ENCODE data around the gene RPTOR.
"Not testable (repeated sequence)": the region's sequence is repeated elsewhere in the genome, so short reads cannot be mapped to it uniquely, and the experiment has no call there.

Gene RPTOR

DNA sequence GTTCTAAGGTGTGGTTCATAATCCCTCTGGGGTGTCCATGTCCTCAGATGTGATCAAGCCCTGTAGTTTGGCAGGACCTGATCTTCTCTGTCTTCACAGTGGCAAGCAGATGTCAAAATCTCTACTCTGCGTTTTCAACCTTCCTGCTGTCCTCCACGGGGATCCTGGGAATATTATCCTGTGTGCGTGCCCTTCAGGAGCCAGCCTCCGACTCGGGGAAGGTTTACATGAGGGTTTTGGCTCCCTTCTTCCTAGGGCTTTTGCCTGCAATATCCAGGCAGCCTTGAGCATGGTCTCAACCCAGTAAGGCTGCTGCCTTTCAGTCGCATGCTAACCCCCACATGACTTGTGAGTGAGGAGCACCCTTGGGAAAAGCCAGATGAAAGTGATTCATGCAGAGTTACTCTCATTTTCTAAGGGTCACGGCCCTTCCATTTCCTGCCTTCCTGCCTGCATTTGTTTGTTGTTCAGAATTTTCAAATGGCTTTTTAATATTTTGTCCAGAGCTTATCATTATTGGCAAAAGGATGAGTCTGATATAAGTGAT lies 244.8 kb downstream of the RPTOR start:
- no peak for DNase-seq

DNA sequence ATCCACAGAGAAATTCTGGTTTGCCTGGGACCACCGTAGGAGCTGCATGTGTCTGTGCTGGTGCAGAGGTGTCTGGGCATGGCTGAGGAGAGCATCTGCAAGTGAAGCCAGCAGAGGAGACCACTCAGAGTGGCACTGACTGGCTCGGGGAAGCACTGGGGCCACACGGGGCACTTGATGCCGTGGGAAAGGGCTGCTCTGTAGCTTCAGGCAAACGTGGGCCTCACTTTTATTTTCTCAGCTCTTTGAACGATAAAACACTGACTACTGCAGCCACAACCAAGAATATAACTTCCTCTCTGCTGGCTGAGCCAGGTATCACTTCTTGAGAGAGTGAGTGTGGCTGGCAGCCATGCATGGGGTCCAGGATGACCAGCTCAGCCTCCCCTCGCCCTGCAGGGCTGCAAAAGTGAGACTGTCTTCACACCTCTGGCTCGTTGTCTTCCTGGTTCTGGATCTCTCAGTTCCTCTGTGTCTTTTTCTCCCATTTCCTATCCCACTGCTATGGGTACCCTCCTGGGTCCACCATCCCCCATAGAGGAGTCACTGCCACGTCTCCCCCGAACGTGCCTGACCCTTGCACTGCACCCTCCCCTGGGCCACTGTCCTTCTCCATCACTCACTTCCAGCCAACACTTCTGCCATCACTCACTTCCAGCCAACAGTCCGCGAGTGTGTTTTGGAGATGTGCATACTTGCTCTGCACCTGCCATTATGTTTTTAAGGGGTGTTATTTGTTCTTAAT lies 245.6 kb downstream of the RPTOR start:
- DNase-seq: no peak

DNA sequence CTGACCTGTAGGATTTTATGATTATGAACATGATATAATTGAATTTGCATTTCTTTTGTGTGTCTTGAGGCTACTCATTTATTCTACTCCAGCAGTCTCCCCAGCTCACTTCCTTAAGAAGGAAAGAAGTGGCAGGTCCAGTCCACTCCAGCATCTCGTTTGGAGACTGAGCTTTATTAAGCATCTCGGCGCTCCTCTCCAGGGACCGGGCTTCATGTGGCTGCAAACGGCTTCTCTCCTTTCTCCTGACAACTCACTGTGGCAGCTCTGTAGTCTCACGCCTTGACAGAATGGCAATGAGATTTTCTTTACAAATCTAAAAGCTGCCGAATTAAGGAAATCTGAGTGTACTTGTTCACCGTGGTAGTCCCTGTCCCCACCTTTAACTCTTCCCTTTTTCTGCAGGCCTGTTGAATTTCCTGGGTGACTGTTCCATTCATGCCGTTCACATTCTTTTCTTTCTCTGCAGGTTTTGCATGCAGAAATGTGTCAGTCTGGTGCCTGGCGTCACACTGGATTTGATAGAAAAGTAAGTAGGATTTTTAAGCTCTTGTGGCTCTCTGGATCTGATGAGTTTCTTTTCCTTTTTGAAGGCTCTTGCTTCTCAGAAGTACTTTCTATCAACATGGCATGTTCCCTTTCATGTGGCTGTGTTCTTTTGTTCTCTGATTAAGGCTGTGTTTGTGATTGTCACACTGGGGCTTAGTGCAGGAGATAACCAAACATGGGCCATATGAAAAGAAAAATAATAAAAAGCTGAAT lies 246.5 kb downstream of the RPTOR start:
- DNase-seq: peak in 2 of 14 donors; percentile 18 to 37

DNA sequence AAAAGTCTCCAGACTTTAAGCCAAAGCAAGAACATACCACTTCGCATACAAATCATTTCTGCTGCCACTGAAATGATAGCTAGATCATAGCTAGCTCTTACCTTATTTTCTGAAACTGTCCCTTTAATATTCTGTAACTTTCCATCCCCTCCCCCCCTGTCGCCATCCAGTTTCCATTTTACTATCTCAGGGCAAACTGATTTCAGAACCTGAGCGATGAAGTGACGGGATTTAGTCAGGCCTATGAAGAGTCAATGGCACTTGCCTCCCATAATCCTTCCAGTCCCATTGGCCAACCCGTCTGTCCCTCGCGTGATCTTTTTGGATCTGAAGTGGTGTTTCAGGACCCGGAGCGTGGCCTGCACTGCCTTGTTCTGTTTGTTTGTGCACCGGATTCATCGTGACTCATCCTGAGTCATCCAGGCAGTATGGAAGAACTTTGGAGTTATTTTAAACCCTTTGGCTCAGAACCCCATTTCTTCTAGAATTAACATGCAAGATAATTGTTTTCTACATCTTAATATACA lies 247.2 kb downstream of the RPTOR start:
- DNase-seq: peak in 3 of 14 donors; percentile 21 to 79 (median 71)

DNA sequence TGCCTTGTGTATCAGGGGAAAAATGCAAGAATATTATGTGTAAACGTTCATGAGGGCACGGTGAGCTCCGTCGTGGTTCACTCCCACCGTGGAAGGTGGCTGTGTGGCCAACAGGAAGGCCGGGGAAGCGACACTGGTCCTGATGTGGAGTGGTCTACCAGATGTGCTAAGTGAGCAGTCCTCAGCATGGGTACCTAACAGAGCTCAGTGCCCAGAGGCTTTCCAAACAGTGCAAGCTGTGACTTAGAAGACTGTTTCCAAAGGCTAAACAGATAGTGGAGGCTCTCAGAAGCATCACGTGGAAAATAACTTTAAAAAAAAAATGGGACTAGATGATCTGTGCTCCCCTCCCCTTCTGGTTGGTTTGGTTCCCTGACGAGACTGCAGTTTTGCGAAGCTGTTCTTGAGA lies 247.7 kb downstream of the RPTOR start:
- DNase-seq: no peak

DNA sequence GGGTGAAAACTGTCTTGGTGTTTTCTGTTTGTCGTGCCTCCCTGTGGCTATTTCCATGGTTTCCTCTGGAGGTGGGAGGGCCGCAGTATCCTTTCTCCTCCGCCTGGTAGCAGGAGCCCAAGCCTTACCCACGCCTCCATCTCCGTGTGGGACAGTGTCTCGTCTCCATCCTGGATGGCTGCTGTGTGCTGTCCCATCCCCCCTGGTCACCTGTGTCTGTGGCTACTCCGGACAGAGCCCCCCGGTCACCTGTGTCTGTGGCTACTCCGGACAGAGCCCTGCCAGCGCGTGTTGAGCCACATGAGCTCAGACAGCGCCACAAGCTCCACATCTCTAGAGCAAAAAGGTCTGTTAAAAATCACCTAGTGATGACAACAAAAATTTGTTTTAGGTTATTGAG lies 248.8 kb downstream of the RPTOR start:
- DNase-seq: no peak

DNA sequence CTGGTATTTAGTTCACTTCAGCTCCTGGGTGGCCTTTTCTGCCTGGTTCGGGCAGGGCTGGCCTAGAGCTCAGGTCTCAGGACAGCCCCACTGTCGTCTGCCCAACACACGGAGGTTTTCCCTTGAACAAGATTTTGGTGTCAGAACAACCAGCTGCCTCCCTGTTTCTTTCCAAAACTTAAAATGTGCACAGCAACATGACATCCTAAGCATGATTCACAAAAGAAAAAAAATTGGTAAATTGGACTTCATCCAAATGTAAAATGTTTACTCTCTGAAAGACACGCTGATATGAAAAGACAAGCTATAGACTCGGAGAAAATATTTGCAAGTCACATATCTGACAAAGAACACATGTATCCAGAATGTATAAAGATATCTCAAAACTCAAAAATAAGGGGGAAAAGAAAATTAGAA lies 249.2 kb downstream of the RPTOR start:
- DNase-seq: no peak

DNA sequence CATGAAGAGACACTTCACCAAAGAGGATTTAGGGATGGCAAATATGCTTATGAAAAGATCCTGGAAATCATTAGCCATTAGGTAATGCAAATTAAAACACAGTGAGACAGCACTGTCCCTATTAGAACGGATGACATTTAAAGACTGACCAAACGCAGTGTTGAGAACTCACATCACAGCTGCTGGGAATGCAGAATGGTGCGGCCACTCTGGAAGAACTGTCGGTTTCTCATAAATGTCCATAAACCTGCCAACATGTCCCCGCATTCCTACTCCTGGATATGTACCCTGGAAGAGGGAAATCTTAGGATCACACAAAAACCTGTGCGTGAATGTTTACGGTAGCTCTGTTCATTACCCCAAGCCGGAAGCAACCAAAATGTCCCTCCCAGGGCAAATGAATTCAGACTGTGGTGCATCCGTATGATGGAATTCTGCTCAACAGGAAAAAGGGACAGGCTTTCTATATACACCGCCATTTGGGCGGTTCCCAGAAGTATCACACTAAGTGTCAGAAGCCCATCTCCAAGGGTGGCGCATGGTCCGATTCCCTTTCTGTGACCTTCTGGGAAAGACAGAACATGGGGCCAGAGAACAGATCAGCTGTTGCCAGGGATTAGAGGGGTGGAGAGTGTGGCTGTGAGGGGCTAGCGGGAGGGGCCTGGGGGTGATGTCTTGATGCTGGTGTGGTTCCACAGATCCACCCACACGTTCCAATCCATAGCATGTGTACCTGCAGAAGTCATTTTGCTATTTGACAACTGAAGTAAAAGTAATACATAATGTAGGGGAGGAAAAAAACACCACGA lies 249.8 kb downstream of the RPTOR start:
- no peak for DNase-seq

DNA sequence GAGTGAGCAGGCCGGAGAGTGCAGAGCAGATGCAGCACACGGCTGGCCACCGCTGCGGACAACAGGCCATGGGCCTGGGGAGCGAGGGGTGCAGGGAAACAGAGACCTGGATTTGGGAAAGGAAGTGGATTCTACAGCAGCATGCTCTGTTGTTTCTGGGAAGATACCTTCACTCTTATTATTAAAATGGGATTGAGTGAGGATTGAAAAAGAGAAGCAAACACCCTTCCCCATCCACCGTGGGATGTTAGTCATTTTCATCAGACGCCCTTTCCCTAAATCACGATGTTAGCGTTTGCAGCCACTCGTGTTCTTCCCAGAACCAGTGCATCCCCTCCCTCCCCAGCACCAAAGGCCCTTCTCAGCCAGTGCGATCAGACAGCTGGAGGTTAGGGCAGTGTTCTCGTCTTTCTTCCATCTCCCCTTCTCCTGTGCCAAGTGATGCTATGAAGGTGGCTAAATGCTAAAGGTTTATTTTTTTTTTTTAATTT lies 250.5 kb downstream of the RPTOR start:
- DNase-seq: no peak

DNA sequence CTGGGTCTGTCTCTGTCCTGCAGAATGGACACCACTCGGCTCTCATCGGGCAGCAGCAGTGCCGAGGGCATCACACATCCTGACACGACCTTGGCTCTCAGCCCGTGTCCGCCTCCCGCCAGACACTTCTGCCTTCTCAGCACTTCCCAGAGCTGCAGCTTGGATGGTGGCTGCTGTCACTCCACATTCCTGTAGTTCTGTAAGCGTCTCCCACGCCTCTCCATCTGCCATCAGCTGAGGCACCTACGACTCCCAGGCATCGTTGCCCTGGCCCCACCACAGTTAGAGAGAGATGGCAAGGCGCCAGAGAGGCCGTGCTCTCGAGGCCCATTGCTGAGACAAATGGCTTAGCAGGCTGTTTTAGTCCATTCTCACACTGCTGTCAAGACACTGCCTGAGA lies 251.1 kb downstream of the RPTOR start:
- DNase-seq: peak in 11 of 14 donors; percentile 17 to 76 (median 41)

DNA sequence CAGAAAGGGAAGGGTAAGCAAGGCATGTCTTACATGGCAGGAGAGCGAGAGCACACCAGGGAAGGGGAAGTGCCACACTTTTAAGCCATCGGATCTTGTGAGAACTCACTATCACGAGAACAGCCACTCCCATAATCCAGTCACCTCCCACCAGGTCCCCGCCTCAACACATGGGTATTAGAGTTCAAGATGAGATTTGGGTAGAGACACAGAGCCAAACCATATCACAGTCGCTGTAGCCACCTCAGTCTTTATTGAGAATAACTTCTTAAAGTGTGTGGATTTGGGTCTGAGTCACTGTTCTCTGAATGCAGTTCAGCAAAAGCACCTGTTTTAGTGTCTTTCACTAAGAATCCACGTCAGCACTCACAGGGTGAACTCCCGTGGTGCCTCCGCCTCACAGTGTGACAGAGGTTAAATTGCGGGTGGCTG lies 251.8 kb downstream of the RPTOR start:
- no peak for DNase-seq

DNA sequence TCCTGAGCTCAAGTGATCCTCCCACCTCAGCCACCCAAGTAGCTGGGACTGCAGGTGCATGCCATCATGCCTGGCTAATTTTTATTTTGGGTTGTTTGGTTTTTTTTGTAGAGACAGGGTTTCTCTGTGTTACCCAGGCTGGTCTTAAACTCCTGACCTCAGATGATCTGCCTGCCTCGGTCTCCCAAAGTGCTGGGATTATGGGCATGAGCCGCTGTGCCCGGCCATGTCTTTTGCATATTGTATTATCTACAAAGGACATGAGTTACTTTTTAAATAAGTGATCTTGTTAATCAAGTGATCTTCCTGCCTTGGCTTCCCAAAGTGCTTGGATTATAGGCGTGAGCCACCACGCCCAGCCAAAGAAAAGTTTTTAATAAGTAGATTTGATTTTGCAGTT lies 252.6 kb downstream of the RPTOR start:
- DNase-seq: not testable (repeated sequence)

DNA sequence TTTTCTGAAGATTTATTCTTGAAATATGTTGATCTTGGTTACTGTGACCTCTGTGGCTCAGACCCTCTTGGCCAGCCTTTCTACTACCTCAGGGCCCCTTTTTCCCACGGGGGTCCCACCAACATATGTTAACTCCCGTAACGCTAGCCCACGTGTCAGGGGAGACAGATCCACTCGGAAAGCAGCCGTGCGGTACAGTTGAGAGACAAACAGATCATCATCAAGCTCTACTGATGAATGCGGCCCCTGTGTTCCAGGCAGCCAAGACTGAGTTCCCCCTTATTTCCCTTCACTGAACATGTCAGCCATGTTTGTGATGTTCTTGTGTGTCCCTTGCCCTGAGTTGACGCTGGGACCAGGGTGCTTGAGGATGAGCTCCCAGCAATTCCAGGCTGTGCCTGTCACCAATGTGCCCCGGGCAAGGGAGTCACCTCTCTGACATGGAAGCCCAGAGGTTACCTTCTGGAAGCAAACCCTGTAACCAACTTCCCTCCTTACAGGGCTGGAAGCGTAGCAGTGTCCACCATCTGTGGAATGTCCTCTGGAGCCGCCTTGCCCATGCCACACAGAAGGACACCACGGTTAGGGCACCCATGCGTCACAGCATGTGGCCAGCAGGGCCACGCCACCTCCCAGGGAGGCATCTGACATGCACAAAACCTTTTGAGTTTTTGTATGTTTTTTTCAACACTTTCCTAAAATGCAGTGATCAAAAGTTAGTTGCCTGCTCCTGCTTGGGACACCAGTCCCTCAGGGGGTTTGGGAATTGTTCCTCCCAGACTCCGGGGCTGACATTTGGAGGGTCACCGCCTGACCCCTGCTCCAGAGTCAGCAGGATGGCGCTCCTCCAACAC lies 253.3 kb downstream of the RPTOR start:
- no peak for DNase-seq

DNA sequence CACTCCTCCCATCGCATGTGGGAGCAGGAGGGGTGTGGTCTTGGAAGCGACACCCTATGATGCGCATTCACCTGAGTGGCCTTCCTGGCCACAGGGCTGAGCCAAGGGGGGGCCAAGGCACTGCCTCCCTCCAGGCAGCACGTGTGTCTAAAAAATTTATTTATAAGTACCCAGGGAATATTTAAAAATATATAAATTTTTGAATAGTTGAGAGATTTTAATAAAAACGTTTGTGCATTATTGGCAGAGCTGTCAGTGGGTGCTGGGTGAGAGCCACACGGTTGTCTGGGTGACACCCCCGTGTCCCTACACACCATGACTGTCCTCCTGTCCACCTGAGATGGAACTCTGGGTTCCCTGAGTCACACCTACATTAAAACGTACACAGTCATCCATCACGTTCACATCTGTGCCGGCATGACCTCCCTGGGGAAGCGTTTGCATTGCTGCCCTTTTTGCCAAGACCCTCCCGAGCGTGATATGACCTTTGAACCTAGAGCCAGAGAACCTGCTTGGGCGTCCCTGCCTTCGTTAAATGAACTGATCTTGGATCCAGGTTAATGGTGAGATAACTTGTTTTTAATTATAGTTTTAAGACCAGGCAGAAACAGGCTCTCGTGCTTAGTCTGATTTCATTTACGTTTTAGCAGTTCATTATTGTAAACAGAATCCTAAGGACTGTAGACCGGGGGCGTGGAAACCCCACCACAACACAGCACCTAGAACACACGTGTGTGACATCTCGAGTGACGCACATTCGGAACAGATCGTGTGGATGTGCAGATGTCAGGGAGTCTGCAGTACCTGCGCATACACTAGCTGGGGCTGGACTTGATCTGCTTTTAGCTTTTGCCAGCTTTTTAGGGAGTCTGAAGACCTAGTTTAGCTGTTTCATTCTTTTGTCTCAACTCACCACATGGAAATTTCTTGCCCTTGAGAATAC lies 254.2 kb downstream of the RPTOR start:
- DNase-seq: no peak

DNA sequence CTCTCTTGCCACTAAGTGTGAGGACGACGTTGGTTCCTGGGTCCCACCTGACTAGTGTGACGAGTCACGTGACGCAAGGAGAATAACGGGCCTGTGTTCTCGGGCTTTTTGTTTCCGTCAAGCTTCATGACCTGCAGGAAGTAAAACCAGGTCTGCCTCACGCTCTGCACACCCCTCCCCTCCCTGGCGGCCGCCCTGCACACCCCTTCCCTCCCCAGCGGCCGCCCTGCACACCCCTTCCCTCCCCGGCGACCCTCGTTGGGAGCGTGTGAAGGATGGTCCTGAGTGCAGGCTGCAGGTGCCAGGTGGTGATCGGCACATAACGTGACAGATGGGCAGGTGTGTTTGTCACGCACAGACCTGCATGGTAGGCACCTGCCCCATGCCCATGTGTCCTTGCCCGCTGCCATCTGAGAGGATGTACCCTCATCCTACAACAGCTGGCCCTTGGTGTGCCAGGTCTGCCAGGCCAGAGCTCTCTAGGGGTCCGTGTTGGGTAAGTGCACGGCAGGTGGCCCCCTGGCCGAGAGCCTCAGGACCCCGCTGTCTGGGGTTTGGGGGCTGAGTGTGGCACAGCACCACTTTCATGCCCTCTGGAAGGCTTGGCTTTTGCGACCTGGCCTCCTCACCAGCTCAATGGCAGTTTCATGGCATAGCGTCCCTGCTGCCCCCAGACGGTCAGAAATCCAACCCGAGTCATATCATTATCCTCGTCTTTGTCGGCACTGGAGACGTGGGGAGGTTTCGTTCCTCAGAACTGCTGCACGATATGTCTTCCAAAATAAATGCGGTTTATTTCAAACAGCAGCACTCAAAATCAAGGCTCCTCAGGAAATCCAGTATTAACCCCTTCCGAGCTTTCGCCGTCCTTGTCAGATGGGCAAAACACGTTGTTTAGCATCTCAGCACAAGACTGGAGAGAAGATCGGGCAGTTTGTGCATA lies 255.2 kb downstream of the RPTOR start:
- DNase-seq: peak in 1 of 14 donors; percentile 13

DNA sequence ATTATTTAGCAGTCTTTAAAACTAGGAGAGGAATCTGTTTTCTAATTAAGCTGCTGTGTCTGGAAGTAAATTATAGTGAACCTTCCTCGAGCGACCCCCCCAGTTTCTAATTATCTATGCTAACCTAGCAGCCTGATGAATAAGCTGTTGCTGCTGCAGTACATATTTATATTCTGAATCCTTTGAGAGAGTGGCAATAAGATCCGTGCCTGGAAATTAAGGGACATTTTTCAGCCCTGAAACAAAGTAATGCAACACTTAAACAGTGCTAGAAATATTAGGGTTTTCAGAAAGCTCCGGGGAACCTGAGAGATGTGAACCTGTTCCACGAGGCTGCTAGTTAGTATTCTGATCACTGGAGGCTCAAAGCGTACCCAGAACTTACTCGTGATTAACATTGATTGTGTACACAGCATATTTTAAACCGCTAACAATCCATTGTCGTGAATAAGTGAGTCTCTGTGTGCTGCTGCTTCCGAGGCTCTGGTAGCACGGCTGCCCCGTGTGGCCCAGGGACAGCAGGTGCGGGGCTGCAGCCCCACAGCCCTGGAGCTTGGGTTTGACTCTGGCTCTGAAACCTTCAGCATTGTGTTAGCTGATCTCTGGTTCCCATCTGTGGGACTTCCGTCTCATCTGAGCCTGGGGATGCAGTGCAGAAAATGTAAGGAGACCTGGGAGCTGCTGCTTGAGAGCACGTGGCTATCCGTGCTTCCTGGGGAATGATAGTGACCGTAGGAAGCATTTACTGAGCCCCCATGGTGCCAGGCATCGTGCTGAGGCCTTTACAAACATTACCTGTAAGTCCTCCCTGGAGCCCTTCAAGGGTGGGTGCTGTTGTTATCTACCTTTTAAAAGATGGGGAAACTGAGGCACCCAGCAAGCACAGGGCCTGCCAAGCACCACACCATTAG lies 256.1 kb downstream of the RPTOR start:
- DNase-seq: no peak

DNA sequence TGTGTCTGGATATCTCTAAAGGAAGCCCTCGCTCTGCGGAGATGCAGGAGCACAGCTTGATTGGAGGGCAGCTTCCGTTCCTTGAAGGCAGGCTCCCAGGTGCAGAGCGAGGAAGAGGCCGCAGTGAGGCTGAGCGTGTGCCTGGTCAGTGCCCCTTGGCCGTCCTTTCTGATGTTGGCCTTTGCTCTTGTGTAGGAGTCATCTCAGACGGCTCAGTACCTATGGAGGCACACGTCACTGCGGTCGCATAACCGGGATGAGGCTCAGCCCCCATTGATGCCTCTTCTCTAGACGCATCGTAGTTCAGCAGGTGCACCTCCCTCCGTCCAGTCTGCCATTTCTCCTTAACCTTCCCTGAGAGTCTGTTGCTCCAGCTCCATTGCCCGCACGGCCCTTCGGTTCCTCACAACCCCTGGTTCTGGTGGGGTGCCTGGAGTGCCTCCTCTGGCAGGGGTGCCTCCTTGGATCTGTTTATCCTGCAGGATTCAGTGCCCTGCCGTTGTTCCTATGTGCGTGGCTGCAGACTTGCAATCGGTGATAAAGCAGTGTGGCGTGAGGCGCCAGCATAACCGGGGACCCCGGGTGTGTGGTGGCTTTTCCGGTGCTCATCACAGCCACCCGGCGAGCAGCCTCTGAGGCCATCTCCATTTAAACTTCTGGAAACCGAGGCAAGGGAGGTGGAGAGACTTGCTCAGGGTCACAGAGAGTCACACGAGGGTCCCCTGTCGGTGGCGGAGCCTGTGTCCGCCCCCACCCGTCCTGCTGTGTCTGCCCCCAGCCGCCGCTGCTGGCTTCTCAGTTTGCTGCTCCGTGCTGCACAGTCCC lies 258.2 kb downstream of the RPTOR start:
- DNase-seq: no peak

Measured in C1 segment of cervical spinal cord (tissue), 14 donors.